GM21447 (cell line): ENCODE measurements around the gene MAFG.

ENCODE experiments used
- ATAC-seq: cut with Tn5 transposase; IDR thresholded peaks from one replicate; pipeline ENCODE4 v1.9.1; 2021; ENCODE audit not compliant: unreplicated experiment

The MAFG gene

DNA sequence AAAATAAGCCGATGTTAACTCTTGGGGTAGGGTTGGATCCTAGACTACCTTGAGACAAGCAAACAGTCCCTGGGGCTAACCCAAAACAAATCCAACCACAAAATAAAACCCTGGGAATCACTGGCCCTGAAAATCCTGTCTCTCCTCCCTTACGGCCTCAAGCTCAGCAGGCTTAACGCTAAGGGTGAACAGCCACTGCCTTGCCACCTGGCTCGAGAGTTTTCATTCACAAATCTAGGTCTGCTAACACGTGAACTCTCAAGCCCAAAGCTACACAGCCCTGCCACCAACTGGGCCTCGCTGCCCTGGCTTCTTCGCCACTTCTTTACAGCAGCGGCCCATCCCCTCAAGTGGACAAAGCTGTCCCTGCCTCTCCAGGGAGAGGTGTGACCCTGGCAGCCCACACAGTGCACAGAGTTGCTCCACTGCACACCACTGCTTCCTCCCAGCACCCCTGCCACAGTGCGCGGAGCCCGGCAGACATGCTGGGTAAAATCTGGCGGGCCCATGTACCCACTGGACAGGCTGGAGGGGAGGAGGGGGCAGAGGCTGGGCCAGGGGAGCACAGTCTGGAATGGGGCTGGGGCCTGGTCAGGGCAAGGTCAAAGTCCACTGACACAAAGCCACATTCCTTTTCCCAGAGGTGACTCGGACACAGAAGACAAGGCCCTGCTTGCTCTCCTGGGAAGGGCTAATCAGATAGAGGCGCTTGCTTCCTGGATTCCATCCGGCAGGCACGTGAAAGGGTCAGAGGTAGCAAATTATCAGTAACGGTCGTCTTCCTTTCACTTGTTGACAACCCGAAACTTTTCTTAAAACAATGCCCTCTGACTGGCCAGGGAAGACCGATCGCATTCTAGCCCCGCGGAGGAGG, 17.3 kb downstream of the MAFG start:
- ATAC-seq, result no peak

DNA sequence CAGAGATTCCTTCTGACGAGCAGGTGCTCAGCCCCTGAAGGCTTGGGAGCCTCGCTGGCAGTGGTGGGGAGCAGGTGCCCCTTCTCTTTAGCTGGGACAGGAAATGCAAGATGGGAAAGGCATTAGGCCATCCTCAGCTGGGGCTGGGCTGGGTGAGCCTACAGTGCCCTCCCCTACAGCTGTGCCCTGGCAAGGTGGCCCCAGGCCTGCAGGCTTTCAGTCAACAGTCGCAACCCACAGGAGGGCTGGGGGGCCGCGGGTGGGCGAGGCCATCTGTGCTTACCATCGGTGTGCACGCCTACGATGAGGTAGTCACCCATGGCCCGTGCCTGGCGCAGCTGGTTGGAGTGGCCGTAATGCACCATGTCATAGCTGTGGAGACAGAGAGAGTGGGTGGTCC, 18.3 kb downstream of the MAFG start:
- ATAC-seq, result no peak

DNA sequence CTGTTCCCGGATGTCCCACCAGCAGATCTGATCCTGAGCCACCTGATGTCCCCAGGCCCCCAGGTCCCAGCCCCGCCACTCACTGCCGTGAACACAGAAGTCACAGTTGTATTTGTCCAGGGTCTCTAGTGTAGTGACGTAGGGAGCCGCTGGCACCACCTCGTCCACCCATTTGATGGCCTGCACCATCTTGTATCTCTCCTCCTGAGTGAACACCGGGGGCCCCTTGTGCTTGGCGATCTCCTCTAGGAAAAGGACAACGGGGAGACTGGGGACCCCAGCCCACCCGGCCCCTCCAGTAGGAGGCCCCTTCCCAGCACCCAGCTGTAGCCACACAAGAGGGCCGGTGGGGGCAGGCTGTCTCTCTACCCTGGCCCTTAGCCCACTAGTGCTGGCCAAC, 18.7 kb downstream of the MAFG start:
- ATAC-seq, result no peak

DNA sequence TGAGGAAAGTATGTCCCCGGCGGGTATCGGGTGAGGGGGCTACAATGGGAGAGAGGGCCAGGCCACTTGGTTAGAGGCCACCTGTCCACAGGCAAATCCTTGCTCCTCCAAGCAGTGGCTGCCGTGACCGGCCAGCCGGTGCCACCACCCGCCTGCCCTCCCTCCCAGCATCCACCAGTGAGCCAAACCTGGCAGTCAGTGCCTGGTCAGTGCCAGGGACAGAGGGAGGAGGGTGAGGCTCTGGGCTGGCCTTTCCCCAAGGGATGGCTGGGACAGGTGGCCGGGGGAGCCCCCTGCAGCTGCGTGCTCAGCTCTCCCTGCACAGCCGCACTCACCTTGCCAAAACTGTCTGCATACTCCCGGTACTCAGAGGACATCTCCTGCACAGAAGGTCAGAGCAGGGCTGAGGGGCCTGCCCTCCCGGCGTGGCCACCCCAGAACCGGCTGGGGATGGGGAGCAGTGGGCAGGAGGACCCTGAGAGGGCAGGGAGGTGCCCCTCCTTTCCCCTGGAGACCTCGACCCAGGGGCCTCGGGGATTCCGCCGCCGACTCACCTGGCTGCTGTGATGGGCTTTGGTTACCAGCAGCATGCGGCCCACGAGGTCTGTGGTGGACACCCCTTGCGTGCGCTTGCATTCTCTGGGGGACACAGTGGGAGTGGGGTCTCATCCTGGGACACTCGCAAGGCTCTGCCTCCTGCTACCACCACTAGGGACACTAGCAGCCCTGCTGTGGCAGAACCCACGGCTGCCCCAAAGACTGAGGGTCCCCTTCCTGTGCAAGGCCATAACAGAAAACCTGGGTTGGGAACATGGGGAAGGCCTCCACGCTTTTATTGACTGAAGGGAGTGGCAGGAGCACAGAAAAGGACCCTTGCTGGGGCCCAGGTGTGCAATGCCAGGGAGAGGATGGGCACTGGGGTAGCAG, 20.1 kb downstream of the MAFG start:
- no peak for ATAC-seq

DNA sequence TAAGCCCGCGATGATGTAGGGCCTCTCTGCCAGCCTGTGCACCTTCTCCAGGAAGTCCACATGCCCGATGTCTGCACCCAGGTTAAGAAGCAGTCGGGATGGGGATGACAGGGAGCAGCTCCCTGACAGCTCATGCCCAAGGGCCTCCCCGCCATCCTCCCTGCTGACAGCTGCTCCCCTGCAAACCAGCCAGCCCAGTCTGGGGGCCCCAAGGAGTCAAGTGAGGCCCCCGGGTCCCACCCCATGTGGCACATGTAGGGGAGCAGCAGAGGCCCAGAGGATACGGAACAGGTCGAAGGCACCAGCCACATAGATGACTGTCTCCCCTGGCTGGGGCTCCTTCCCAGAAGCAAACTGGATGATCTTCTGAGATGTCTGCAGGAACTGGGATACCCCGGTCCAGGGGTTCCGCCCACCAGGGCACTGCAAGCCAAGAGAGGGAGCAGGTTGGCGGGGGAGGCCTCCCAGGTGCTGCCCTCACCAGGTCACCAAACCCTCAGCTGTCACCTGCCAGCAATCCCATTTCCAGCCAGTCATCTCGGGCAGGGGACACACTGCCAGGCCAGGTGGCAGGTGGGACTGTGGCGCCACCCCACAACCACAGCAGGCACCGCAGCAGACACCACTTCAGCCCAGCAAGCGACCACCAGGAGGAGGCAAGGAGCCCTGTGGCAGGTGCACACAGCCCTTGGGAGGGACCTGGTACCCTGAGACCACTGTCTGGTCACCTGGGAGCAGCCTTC, 20.9 kb downstream of the MAFG start:
- ATAC-seq, result no peak

DNA sequence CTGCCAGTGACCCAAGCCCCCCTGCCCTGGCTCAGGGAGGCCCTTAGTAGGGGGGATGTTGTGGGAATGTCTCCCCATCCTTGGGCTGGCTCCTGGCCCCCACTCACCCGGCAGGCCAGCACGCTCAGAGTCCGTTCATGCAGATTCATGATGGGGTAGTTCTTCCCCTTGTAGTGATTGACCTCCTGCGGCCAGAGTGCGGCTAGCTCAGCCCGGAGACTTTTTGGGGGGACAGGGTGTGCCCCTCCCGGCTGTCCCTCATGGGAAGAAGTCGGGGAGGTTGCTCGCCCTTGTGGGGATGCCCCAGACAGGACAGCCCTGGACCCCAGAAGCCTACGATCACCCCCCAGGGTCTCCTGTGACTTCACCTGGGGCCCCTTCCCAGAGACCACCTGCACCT, 21.5 kb downstream of the MAFG start:
- ATAC-seq, result no peak

DNA sequence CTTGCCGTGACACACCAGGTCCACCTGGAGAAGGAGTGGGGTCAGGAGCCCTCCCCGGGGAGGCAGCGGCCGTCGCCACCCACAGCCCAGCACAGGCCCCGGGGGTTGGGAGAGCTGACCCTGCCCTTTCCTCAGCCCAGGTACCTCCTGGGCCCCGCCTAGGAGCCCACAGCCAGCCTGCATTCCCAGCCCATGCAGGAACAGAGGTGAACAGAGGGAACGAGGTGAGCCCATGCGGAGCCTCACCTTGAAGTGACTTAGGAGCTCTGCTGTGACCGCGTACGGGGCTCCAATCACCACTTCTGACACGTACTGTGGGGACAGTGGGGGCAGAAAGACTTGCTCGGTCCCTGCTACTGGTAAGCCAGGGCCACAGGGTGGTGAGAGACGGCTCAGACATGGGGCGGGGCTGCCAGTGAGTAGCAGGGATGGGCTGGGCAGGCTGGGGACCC, 22.1 kb downstream of the MAFG start:
- ATAC-seq, result no peak

DNA sequence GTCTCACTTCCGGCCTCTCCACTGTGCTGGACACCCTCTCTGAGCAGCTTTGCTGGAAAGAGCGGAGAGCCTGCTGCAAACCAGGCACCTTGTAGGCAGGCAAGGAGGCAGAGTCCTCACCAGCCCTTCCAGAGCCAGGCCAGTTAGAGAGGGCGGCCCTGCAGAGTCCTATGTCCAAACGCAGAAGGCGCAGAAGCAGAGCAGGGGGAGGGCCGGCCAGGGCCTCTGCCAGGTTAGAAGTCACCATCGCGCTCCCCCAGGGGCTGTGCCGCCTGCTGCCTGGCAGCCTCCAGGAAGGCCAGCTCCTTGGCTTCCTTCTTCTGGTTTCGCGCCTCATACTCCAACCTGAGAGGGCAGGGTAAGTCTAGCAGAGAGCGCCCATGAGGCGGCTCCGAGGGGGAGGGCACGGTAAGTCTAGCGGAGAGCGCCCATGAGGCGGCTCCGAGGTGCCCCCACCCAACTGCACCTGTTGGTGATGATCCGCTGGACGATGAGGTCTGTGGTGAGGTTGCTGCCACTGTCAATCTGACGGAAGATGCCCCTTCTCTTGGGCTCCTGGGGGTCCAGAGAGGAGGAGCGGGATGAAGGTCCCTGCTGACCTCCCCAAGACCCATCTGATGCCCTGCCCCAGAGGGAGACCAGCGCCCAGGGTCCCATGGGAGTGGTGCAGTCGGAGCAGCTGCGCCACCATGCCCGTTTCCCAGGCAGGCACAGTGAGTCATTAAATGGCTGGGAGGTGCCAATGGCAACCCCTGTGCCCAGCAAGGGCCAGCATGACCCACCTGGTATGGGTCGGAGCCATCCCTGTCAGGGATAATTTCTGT, 22.7 kb downstream of the MAFG start:
- ATAC-seq, result no peak

DNA sequence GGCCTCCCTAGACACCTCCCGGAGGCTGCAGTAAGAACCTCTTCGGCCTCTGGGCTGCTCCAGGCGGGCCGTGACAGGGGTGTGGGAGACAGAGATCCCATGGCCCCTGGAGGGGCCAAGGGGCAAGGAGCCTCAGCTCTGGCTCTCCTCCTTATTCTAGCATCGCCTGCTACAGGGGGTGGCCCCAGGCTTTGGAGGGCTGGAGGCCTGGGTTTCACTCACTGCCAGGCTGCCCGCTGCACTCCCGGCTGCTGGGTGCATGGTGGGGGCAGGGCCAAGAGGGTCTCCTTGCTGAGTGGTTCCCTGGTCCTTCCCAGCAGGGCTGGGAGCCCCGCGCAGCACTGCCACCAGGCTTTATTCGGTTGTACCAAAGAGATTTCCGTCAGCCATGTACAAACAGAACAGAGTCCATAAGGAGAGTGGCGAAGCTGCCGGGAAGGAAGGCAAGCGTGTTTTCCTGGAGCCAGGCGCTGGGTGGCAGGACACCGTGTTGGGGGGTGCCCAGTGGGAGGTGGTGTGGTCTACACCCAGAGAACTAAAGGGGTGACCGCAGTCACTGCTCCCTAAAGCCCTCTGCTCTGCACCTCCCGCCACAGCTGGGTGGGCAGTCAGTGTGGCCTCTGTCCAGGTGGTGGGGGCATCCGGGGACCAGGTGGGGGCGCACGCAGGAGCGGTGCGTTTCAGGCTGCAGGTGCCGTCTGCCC, 23.5 kb downstream of the MAFG start:
- ATAC-seq, result no peak

DNA sequence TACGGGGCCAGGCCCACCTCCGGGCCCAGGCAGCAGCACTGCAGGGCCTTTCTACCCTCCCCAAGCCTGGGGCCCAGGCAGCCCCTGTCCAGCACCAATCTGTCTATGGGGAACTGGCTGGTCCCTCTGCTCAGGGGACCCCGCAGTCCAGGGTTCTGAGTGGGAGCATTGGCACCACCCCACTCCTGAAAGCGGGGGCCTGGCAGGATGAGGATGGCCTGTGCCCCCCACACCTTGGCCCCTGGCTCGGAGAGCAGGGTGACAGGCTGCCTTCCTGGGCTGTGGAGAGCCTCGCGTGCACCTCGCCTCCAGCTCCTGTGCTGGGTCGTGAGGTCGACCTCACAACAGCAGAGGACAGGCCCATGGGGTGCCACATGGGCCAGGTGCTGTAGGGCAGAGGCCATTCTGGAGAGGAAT, 24.1 kb downstream of the MAFG start:
- no peak for ATAC-seq

DNA sequence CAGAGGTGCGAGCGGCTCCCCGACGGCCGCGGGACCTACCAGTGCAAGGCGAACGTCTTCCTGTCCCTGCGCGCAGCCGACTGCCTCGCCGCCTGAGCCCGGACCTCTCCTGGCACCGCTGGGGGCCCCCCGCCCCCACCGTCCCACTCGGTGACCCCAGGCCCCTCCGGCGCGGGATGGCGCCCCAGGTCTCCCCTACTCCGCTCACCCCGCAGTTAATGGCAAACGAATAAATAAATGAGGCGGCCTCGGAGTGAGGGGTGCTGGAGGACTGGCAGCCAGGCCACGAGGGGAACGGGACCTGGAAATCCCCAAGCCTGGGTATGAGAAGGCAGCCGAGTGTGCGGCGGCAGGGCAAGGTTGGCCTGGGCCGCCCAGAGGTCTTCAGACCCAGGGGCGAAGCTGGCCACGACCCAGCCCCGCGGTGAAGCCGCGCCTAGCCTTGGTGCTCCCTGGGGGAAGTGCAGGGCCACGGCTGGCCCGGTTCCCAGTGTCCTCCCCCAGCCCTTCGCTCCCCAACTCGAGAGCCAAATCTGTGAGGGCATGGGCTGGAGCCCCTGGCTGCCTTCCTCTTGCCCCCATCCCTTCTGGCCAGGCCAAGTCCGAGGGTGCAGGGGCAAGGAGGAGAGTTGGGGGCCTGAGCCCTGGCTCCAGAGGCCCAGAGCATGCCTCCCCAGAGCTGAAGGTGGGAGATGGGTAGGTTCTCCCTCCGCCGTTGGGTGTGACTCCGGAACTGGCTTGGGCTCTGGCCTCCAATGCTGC, 24.7 kb downstream of the MAFG start:
- ATAC-seq, result no peak

DNA sequence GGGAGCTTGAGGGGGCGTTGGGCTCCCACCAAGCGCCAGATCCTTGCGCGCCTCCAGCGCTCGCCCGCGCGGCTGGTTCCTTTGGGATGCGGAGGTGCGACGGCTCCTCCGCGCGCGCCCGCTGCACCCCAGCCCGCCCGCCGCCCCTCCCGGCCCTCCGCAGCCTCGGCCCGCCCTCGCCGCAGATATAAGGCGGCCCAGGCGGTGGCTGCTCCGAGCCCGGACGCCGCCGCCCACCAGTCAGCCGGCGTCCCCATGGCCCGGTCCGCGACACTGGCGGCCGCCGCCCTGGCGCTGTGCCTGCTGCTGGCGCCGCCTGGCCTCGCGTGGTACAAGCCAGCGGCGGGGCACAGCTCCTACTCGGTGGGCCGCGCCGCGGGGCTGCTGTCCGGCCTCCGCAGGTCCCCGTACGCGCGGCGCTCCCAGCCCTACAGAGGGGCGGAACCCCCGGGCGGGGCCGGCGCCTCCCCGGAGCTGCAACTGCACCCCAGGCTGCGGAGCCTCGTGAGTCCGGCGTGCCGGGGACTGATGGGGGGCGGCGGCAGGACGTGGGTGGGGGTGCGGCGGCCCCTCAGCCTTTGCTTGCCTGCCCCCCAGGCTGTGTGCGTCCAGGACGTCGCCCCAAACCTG, 25.4 kb downstream of the MAFG start, which contains the start of gene NPB:
TSS of gene NPB (plus strand) at position 216 of the 630 bp plus-strand sequence. CDS start at position 256, 40 bp downstream.
- ATAC-seq, result no peak

DNA sequence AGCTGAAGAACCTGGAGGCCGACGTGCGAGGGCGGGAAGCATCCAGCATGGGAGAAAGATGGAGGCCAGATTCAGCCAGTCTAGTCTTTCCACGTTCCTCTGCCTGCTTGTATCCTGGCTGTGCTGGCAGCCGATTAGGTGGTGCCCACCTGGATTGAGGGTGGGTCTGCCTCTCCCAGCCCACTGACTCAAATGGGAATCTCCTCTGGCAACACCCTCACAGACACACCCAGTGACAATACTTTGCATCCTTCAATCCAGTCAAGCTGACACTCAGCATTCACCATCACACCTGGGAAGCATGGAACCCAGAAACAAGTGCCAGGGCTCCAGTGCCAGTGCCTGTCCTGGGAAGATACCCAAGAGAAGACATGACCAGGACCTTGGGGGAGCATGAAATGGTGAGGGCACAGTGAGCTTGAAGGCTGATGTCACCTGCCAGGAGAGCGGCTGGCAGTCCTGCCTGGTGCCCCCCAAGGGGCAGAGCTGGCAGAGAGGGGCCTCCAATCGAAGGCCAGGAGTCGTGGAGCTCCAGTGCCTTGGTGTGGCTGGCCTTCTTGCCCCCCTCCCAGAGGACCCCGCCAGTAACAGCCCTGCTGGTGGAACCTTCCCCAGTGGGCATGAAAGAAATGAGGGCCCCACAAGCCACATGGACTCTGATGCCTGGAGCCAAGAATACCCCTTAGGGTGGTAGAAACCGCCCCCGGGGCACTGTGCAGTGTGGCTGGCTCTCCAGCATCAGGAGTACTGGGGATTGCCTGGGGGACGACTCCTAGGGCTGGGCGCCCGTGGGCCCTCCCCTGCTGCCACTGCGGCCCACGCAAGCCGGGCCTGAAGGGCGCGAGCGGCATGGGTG, 26.1 kb downstream of the MAFG start:
- ATAC-seq, result no peak

DNA sequence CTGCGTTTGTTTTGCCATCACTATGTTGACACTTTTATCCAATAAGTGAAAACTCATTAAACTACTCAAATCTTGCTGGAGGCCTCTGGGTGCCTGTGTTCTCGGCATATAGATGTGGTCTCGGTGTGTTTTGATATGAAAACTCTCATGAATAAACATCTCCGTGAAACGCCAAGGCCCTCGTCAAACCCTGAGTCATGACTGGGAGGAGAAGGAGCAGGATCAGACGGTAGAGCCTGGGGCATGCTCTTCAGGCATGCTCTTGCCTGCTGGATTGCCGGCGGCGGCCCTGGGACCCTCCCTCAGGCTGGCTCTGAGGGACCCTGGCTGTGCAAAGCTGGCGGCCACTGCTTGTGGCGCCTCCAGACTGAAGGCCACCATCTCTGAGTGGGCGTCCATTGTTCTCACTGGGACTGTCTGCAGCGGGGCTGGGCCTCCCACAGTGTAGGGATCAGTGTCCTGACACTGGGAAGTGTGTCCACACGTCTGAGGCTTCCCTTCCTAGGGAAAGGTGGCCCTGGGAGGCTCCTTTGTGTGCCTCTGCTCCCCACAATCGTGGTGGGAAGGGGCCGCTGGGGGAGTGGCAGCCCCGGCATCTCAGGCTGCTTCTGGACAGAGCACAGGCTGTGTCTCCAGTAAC, 27.2 kb downstream of the MAFG start:
- no peak for ATAC-seq

DNA sequence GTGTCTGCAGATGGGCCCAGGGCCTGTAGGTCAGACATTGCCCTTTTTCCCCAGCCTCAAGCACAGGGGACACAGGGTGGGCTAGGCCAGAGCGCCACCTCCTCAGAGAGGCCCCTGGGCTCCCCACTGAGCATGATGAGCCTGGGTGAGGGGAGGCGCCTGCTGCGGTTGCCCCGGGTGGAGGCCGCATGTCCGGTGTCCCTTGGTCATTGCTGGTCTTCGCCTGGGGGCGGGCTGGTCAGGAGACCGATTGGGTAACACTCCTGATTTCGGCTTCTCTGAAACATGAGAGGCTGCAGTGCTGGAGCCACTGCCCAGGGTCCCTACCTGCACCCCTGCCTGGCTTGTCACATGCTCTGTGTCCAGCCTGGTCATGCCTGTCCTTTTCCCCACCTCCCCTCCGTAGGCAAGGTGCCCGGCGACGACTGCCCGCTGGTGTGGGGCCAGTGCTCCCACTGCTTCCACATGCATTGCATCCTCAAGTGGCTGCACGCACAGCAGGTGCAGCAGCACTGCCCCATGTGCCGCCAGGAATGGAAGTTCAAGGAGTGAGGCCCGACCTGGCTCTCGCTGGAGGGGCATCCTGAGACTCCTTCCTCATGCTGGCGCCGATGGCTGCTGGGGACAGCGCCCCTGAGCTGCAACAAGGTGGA, 27.9 kb downstream of the MAFG start:
- no peak for ATAC-seq

DNA sequence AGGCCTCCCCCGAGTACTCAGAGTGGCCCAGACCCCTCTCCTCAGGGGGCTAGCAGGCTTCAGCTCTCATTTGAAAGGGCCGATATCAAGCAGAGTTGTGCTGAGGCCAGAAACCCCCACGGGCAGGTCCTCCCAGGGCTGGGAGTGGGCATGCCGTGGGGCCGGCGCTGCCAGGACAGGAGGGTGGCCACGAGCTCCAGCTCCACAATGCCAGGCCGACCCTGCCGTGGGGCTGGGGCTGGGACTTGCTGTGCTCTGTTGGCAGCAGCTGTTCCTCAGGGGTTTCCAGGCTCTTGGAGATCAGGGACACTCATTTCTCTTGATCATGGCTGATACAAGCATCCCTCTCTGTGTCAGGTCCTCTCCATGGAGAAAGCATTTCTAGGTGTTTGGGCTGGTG, 28.6 kb downstream of the MAFG start:
- no peak for ATAC-seq
